ENCODE measurements around the gene TMEM200A. TPM values are rescaled to one million over a fixed set of nuclear protein-coding genes. Genes with fewer than 3 reads are reported as not detected.

TMEM200A gene
- total RNA-seq, 1 experiment from 2014 or later, result 0.10 TPM

DNA sequence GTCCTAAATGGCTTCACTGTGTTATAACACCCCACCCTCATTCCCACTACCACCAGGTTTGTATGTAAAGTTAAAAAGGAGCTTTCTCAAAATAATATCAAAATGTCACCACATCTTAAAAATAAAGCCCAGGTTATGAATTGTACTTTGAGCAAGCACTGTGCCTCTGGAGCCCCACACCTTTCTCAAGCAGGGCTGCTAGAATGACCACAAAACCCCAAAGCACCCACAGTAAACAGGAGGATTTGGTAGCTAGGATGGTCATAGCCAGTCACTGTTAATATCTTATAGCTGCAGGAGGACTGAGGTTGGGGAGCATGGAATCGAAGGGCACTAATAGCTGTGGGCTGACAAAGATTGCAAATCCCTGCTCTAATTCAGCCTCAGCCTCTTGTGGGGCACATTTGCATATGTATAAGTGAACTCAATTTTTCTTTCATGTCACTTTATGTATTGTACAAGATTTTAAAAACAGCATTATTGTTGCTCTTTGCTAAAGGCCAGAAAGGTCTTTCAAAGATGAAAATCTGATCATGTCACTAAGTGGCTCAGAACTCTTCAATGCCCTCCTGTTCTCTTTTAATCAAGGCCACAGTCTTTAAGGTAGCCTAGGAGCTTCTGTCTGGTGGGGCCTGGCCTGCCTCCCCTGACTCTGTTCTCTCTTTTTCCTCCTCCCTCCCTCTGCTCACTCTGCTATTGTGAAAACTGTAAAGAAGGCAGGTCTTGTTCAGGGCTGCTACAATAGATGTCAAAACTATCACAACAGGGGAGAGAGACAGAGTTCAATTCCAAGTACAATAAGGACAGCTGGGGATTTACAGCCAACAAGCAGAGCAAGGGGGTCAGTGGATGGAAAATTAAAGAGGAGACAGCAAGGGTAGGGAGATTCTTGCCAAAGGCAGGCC is 101.6 kb downstream of the TMEM200A start:
- Histone ChIP-seq H3K27ac (ENCODE audit: low read length) (no peak overlapping the region), H3K36me3 (ENCODE audit: control insufficient read depth, insufficient read depth, low read length) (no peaks in the 10 kb centered on the region), H3K4me3 (ENCODE audit: low read depth in 2 of 2, low read length in 2 of 2) (no peak overlapping the region), H3K27me3 (ENCODE audit: control insufficient read depth, insufficient read depth, low read length) (no peaks in the 10 kb centered on the region), H3K4me1 (ENCODE audit: control insufficient read depth, insufficient read depth, low read length) (no peaks in the 10 kb centered on the region), H3K9me3 (ENCODE audit: control insufficient read depth, insufficient read depth, low read depth, low read length) (no peaks in the 10 kb centered on the region)
- BruUV-seq (replicated peaks), result no TSS peak
- no peak for DNase-seq (ENCODE audit: low read depth, low spot score)
- TF ChIP-seq SIN3A (IDR thresholded peaks at IDR 0.05; ENCODE audit: borderline replicate concordance, insufficient read depth, low read depth, low read length), result no peak
- no peak for TF ChIP-seq REST (IDR thresholded peaks at IDR 0.05; ENCODE audit: insufficient read depth in 1 of 2, low read depth in 2 of 2, low read length in 1 of 2)
- TF ChIP-seq, protein P1, sequence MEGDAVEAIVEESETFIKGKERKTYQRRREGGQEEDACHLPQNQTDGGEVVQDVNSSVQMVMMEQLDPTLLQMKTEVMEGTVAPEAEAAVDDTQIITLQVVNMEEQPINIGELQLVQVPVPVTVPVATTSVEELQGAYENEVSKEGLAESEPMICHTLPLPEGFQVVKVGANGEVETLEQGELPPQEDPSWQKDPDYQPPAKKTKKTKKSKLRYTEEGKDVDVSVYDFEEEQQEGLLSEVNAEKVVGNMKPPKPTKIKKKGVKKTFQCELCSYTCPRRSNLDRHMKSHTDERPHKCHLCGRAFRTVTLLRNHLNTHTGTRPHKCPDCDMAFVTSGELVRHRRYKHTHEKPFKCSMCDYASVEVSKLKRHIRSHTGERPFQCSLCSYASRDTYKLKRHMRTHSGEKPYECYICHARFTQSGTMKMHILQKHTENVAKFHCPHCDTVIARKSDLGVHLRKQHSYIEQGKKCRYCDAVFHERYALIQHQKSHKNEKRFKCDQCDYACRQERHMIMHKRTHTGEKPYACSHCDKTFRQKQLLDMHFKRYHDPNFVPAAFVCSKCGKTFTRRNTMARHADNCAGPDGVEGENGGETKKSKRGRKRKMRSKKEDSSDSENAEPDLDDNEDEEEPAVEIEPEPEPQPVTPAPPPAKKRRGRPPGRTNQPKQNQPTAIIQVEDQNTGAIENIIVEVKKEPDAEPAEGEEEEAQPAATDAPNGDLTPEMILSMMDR (IDR thresholded peaks at IDR 0.05), result no peak
- TF ChIP-seq POLR2AphosphoS5 (IDR thresholded peaks at IDR 0.05; ENCODE audit: low read depth, low read length), result no peak
- no peak for TF ChIP-seq TCF7L2 (IDR thresholded peaks at IDR 0.05; ENCODE audit: low read depth, low read length)
- CTCF ChIA-PET, result no interaction called here
- ATAC-seq, result no peak
- in situ Hi-C loops (cut with HindIII; ENCODE audit: low pct_unique_long_range_greater_than_20kb, low sequenced_read_pairs) (no loop called here), intact Hi-C loops (cut with micrococcal nuclease; ENCODE audit: unreplicated experiment) (no loop called here)
- POLR2A ChIA-PET, result no interaction called here

DNA sequence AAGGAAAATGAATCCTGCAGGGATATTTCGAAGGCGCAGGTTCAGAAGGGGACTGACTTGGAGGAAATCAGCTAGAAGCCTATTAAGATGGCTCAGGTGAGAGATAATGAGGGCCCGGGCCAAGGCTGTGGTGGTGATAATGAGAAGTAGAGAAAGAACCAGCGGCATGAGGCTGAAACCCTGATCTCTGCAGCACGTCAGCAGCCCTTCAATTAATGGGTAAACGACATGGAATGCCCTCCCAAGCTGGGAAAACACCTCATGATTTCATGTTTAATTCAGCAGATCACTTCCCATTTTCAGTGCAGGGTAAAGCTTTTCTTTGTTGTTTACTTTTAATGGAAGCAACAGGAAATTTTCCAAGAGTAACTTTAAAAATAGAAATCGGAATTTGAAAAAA is 104.9 kb downstream of the TMEM200A start:
- BruUV-seq (replicated peaks), result no TSS peak
- H3K36me3 ChIP-seq (ENCODE audit: control insufficient read depth, insufficient read depth, low read length), result no peaks in the 10 kb centered on the region
- ATAC-seq (no peak), DNase-seq (ENCODE audit: low read depth, low spot score) (no peak)
- POLR2A ChIA-PET, result no interaction called here
- no peak for TF ChIP-seq SIN3A (IDR thresholded peaks at IDR 0.05; ENCODE audit: borderline replicate concordance, insufficient read depth, low read depth, low read length)
- no peak for TF ChIP-seq REST (IDR thresholded peaks at IDR 0.05; ENCODE audit: insufficient read depth in 1 of 2, low read depth in 2 of 2, low read length in 1 of 2)
- TF ChIP-seq POLR2AphosphoS5 (IDR thresholded peaks at IDR 0.05; ENCODE audit: low read depth, low read length), result no peak
- no peak for TF ChIP-seq TCF7L2 (IDR thresholded peaks at IDR 0.05; ENCODE audit: low read depth, low read length)
- TF ChIP-seq, protein P1 (IDR thresholded peaks at IDR 0.05), result no peak
- intact Hi-C loops (cut with micrococcal nuclease; ENCODE audit: unreplicated experiment), result no loop called here
- in situ Hi-C loops (cut with HindIII; ENCODE audit: low pct_unique_long_range_greater_than_20kb, low sequenced_read_pairs), result no loop called here
- no peaks in the 10 kb centered on the region for H3K9me3 ChIP-seq (ENCODE audit: control insufficient read depth, insufficient read depth, low read depth, low read length)
- H3K27me3 ChIP-seq (ENCODE audit: control insufficient read depth, insufficient read depth, low read length), result no peaks in the 10 kb centered on the region
- H3K27ac ChIP-seq (ENCODE audit: low read length), result no peak overlapping the region
- H3K4me3 ChIP-seq (ENCODE audit: low read depth in 2 of 2, low read length in 2 of 2), result no peak overlapping the region
- CTCF ChIA-PET, result no interaction called here
- H3K4me1 ChIP-seq (ENCODE audit: control insufficient read depth, insufficient read depth, low read length), result no peaks in the 10 kb centered on the region

Data from Panc1 (cell line).